K562 (cell line): Measurements from ENCODE around the gene PRDM10. TPM values are rescaled to one million over a fixed set of nuclear protein-coding genes. Genes with fewer than 3 reads are reported as not detected.

Experiments used
- ATAC-seq: fragments of 200-7000 bp; cut with Tn5 transposase; 3 replicates; pipeline ENCODE4 v1.9.1; 2020; ENCODE audit warnings: moderate library complexity
- BruUV-seq: library from RNA; stranded (reverse); fragments of 400-500 nt; replicated peaks from 2 replicates; lab custom pipeline; 2021; lab: Mats Ljungman, UMichigan
- CTCF ChIA-PET: fragments of 300-600 bp; formaldehyde crosslinking; extraction: SDS; loops from one replicate; lab custom pipeline; 2021; ENCODE audit warnings: low intra/inter-chr PET ratio; lab: Yijun Ruan, JAX
- POLR2A ChIA-PET: fragments of 300-600, 350-650 bp; sonication (Branson Sonifier 250); formaldehyde crosslinking; extraction: SDS; loops from one replicate; lab custom pipeline; 2021; ENCODE audit warnings: antibody characterized with exemption, inconsistent platforms; lab: Yijun Ruan, JAX
- DNase-seq, 4 experiments: peaks; one replicate each; pipeline versions ENCODE4 v3.0.0 to v3.0.0-alpha.2; 2011 to 2018; ENCODE audit warnings: low spot score in 3 of 4, mixed read lengths in 3 of 4; ENCODE audit errors: extremely low read depth in 1 of 4
- FAIRE-seq: peaks from 2 replicates; lab custom pipeline; 2011; peaks lifted over from hg19 to GRCh38; lab: Jason Lieb, UNC
- H2AFZ ChIP-seq: 2 replicates; pipeline ENCODE4 v1.6.0; 2011; ENCODE audit warnings: low read depth, low read length, control low read depth, inconsistent platforms
- H3K27ac ChIP-seq: fragments of 200-600 bp; 3 replicates; pipeline ENCODE4 v1.8.0; 2011; ENCODE audit warnings: low read depth, mild to moderate bottlenecking, control low read depth, inconsistent platforms, low read length, moderate library complexity, mixed read lengths; ENCODE audit errors: extremely low read depth
- H3K27me3 ChIP-seq, 2 experiments: fragments of 300-600 bp in 1 of 2; 2 replicates in 1 of 2; 3 replicates in 1 of 2; pipeline versions ENCODE4 v1.6.0 to v1.8.0; 2011; ENCODE audit warnings: inconsistent platforms in 2 of 2, low read length in 2 of 2, mild to moderate bottlenecking in 1 of 2, mixed read lengths in 1 of 2, moderate library complexity in 1 of 2; ENCODE audit not compliant: control insufficient read depth in 2 of 2, insufficient read depth in 2 of 2
- H3K36me3 ChIP-seq: fragments of 300-600 bp; 3 replicates; pipeline ENCODE4 v1.8.0; 2011; ENCODE audit warnings: mild to moderate bottlenecking, low read length, inconsistent platforms; ENCODE audit not compliant: control insufficient read depth, insufficient read depth
- H3K4me1 ChIP-seq, 2 experiments: fragments of 200-600 bp in 1 of 2; replicated peaks in 1 of 2; 2 replicates in 1 of 2; 3 replicates in 1 of 2; pipeline versions ENCODE4 v1.5.1 to v1.8.0; 2011; ENCODE audit warnings: inconsistent platforms in 2 of 2, low read length in 2 of 2, mild to moderate bottlenecking in 1 of 2, mixed read lengths in 1 of 2, moderate library complexity in 1 of 2; ENCODE audit not compliant: control insufficient read depth in 2 of 2, insufficient read depth in 2 of 2
- H3K4me2 ChIP-seq: 2 replicates; pipeline ENCODE4 v1.6.1; 2011; ENCODE audit warnings: low read length, control low read depth, inconsistent platforms, mixed read lengths; ENCODE audit not compliant: insufficient read depth
- H3K4me3 ChIP-seq: fragments of 200-600 bp; sonication (generic), shearing (Covaris generic); 2 replicates; pipeline ENCODE4 v1.5.1; 2016; ENCODE audit warnings: control low read depth, inconsistent platforms
- H3K79me2 ChIP-seq: fragments of 200-600 bp; 3 replicates; pipeline ENCODE4 v1.8.0; 2011; ENCODE audit warnings: low read length, inconsistent platforms; ENCODE audit not compliant: control insufficient read depth, insufficient read depth
- H3K9ac ChIP-seq, 2 experiments: 2 replicates each; pipeline versions ENCODE4 v1.6.0 to v1.6.1; 2011; ENCODE audit warnings: low read depth in 2 of 2, low read length in 2 of 2, control low read depth in 1 of 2, inconsistent platforms in 1 of 2, mild to moderate bottlenecking in 1 of 2, mixed read lengths in 1 of 2; ENCODE audit not compliant: insufficient read depth in 1 of 2
- H3K9me1 ChIP-seq: one replicate; pipeline ENCODE4 v1.6.0; 2011; ENCODE audit warnings: inconsistent platforms, mild to moderate bottlenecking, low read length, moderate library complexity; ENCODE audit not compliant: control insufficient read depth, insufficient read depth
- H3K9me3 ChIP-seq: replicated peaks from 2 replicates; pipeline ENCODE4 v1.5.1; 2011; ENCODE audit warnings: low read depth, low read length, inconsistent platforms; ENCODE audit not compliant: control insufficient read depth, insufficient read depth
- H4K20me1 ChIP-seq: replicated peaks from 2 replicates; pipeline ENCODE4 v1.6.1; 2011; ENCODE audit warnings: low read length, inconsistent platforms, mixed read lengths; ENCODE audit not compliant: control insufficient read depth, insufficient read depth
- ERF ChIP-seq: fragments of 450-650 bp; formaldehyde crosslinking; IDR thresholded peaks from 2 replicates; pipeline ENCODE4 v1.4.0; 2020; ENCODE audit warnings: mild to moderate bottlenecking, mixed read lengths
- FOS ChIP-seq: IDR thresholded peaks from 3 replicates; pipeline ENCODE4 v1.6.1; 2011; ENCODE audit not compliant: insufficient read length; ENCODE audit errors: extremely low read depth
- FOXJ2 ChIP-seq: fragments of 200-800 bp; sonication (Bioruptor generic); IDR thresholded peaks from 2 replicates; pipeline ENCODE4 v1.6.1; 2016; ENCODE audit warnings: missing genetic modification characterization, missing compliant biosample characterization
- KLF10 ChIP-seq: fragments of 250-450 bp; sonication (Bioruptor Pico); IDR thresholded peaks from 2 replicates; pipeline ENCODE4 v1.6.1; 2021; ENCODE audit warnings: matching md5 sums
- L3MBTL2 ChIP-seq: fragments of 450-650 bp; IDR thresholded peaks from 2 replicates; pipeline ENCODE4 v1.6.1; 2016; ENCODE audit warnings: mild to moderate bottlenecking, moderate library complexity
- MEIS2 ChIP-seq: fragments of 450-650 bp; IDR thresholded peaks from 2 replicates; pipeline ENCODE4 v1.6.1; 2014; ENCODE audit warnings: mild to moderate bottlenecking; ENCODE audit not compliant: partially characterized antibody
- PHF21A ChIP-seq: fragments of 450-650 bp; IDR thresholded peaks from 2 replicates; pipeline ENCODE4 v1.6.1; 2017; ENCODE audit warnings: low read depth, borderline replicate concordance
- RBM14 ChIP-seq: fragments of 200-400 bp; formaldehyde crosslinking; IDR thresholded peaks from 2 replicates; pipeline ENCODE4 v1.6.1; 2018; ENCODE audit warnings: low read depth, mild to moderate bottlenecking, low read length, moderate library complexity, borderline replicate concordance; ENCODE audit not compliant: insufficient read depth
- TRIM24 ChIP-seq, 2 experiments: fragments of 450-650 bp; IDR thresholded peaks; 2 replicates each; pipeline ENCODE4 v1.6.1; 2016
- ZNF12 ChIP-seq: sonication (generic); formaldehyde crosslinking; IDR thresholded peaks from 2 replicates; pipeline ENCODE4 v1.4.0; 2020; ENCODE audit warnings: mild to moderate bottlenecking, missing genetic modification reagents
- ZNF124 ChIP-seq: sonication (generic); formaldehyde crosslinking; IDR thresholded peaks from 2 replicates; pipeline ENCODE4 v1.8.1; 2022; ENCODE audit warnings: missing genetic modification reagents
- ZNF316 ChIP-seq: fragments of 450-650 bp; IDR thresholded peaks from 2 replicates; pipeline ENCODE4 v1.6.1; 2016
- ZNF780A ChIP-seq: fragments of 250-450 bp; sonication (Bioruptor Pico); IDR thresholded peaks from 2 replicates; pipeline ENCODE4 v1.5.0; 2021; ENCODE audit warnings: mild to moderate bottlenecking
- WGBS: fragments of 100-300 bp; shearing (Covaris generic); methylation state at CpG from one replicate; pipeline ENCODE4 v1.1.6; 2016; ENCODE audit warnings: low coverage, mixed read lengths; ENCODE audit not compliant: insufficient coverage; ENCODE audit errors: missing lambda C conversion rate; 5-methylcytosine and 5-hydroxymethylcytosine counted together
- in situ Hi-C: fragments of 300-500 bp; cut with MboI; formaldehyde crosslinking; loops from 4 replicates; pipeline ENCODE4 v1.15.0; 2018; ENCODE audit warnings: inconsistent platforms, mixed read lengths
- intact Hi-C: fragments of 100-400 bp; cut with micrococcal nuclease; formaldehyde crosslinking; loops from 2 replicates; pipeline ENCODE4 v1.14.2; 2022
- polyA plus RNA-seq, 8 experiments: library from polyadenylated mRNA; depleted of rRNA in 4 of 8; stranded (reverse) in 5 of 8; unstranded in 3 of 8; fragments of >200 nt; fragmentation: Nextera tagmentation in 2 of 8; fragmentation: Illumina TruSeq in 1 of 8; extraction: Ambion mirVana in 2 of 8; extraction: Trizol in 1 of 8; gene quantifications; 2 replicates each; pipeline versions ENCODE4 v1.2.1 to v1.2.3, GENCODE V29; 2011 to 2014; ENCODE audit warnings: inconsistent platforms in 1 of 8, missing spikeins in 1 of 8
- total RNA-seq, 7 experiments: library from RNA; depleted of rRNA in 6 of 7; stranded (reverse); fragments of >200 nt in 6 of 7; fragmentation: Illumina TruSeq in 2 of 7; extraction: Trizol in 2 of 7; gene quantifications; 2 replicates each; pipeline versions ENCODE4 v1.2.1 to v1.2.3, GENCODE V29; 2011 to 2021; ENCODE audit warnings: low replicate concordance in 1 of 7
- TF ChIP-seq, protein P1 (sequence below): fragments of 250-450 bp; sonication (Bioruptor Pico); IDR thresholded peaks from 2 replicates; pipeline ENCODE4 v1.8.0; 2021; ENCODE audit warnings: moderate library complexity, mild to moderate bottlenecking, inconsistent platforms
- TF ChIP-seq, protein P2 (sequence below), 3 experiments: IDR thresholded peaks in 2 of 3; conservative IDR thresholded peaks in 1 of 3; 2 replicates each; pipeline ENCODE4 v1.5.1; 2011 to 2012; ENCODE audit warnings: low read length in 3 of 3, mild to moderate bottlenecking in 3 of 3, control low read depth in 2 of 3, improper control_type of control experiment in 1 of 3, inconsistent platforms in 1 of 3, low read depth in 1 of 3, mixed read lengths in 1 of 3, moderate library complexity in 1 of 3; ENCODE audit not compliant: insufficient read depth in 2 of 3
- TF ChIP-seq, protein P3 (sequence below): fragments of 450-650 bp; IDR thresholded peaks from 2 replicates; pipeline ENCODE4 v1.6.1; 2016; ENCODE audit warnings: antibody characterized with exemption
- TF ChIP-seq, protein P4 (sequence below): sonication (generic); formaldehyde crosslinking; IDR thresholded peaks from 2 replicates; pipeline ENCODE4 v1.8.0; 2022; ENCODE audit warnings: missing genetic modification reagents, mild to moderate bottlenecking, moderate library complexity, borderline replicate concordance

Gene PRDM10
- total and polyA plus RNA-seq, 9 of the 15 experiments (the other 6 are each of a cell fraction or from before 2014, with no cell fraction given), result 0.89 to 9.3 (median 4.5) TPM

DNA sequence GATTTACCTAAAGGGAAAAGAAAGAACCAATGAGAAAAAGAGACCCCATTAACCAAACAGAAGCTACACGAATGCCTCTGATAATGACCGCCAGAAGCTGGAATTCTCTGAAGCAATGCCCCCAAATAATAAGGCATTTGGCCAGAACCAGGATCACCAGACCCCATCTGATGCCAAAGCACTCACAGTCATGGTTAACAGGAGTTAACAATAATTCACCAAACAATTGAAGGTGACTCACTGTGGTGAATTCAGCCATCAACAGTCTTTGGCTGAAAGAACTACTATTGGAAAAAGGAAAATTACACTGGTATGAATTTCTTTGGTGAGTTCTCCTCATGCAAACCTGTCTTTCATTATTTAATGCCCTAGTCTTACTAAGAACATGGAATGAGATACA lies 85.4 kb downstream of the PRDM10 start:
- ATAC-seq, result no peak
- CTCF ChIA-PET, result no interaction called here
- no TSS peak for BruUV-seq
- 47% methylated on average over 2 of the region's 2 CpGs for WGBS
- peaks cover 22% of the 10 kb centered on the region; the same call in 1 of the 3 replicates for H3K36me3 ChIP-seq
- H2AFZ ChIP-seq, result no peak overlapping the region
- no peak for FAIRE-seq
- H4K20me1 ChIP-seq, result no peaks in the 10 kb centered on the region
- H3K9me3 ChIP-seq, result no peaks in the 10 kb centered on the region
- POLR2A ChIA-PET, result no interaction called here
- no peak overlapping the region for H3K27ac ChIP-seq
- H3K4me3 ChIP-seq, result no peak overlapping the region
- H3K9ac ChIP-seq, result no peak overlapping the region
- no peaks in the 10 kb centered on the region for H3K4me1 ChIP-seq
- no peak overlapping the region for H3K4me2 ChIP-seq
- in situ Hi-C loops (no loop called here), intact Hi-C loops (no loop called here)
- TF ChIP-seq, protein P1, sequence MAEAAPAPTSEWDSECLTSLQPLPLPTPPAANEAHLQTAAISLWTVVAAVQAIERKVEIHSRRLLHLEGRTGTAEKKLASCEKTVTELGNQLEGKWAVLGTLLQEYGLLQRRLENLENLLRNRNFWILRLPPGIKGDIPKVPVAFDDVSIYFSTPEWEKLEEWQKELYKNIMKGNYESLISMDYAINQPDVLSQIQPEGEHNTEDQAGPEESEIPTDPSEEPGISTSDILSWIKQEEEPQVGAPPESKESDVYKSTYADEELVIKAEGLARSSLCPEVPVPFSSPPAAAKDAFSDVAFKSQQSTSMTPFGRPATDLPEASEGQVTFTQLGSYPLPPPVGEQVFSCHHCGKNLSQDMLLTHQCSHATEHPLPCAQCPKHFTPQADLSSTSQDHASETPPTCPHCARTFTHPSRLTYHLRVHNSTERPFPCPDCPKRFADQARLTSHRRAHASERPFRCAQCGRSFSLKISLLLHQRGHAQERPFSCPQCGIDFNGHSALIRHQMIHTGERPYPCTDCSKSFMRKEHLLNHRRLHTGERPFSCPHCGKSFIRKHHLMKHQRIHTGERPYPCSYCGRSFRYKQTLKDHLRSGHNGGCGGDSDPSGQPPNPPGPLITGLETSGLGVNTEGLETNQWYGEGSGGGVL (CRISPR knock-in tag), result no peak
- no peak for TF ChIP-seq PHF21A
- no peak for TF ChIP-seq ZNF124 (CRISPR knock-in tag)
- no peak for TF ChIP-seq ZNF12 (CRISPR knock-in tag)
- TF ChIP-seq ZNF780A, result no peak
- TF ChIP-seq ERF (CRISPR knock-in tag), result no peak
- TF ChIP-seq FOXJ2 (tag), result no peak
- TF ChIP-seq TRIM24 (IDR thresholded peaks at IDR 0.05), result no peak
- no peak for TF ChIP-seq L3MBTL2
- TF ChIP-seq, protein P2, sequence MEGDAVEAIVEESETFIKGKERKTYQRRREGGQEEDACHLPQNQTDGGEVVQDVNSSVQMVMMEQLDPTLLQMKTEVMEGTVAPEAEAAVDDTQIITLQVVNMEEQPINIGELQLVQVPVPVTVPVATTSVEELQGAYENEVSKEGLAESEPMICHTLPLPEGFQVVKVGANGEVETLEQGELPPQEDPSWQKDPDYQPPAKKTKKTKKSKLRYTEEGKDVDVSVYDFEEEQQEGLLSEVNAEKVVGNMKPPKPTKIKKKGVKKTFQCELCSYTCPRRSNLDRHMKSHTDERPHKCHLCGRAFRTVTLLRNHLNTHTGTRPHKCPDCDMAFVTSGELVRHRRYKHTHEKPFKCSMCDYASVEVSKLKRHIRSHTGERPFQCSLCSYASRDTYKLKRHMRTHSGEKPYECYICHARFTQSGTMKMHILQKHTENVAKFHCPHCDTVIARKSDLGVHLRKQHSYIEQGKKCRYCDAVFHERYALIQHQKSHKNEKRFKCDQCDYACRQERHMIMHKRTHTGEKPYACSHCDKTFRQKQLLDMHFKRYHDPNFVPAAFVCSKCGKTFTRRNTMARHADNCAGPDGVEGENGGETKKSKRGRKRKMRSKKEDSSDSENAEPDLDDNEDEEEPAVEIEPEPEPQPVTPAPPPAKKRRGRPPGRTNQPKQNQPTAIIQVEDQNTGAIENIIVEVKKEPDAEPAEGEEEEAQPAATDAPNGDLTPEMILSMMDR (IDR thresholded peaks at IDR 0.05 in 2 of 3, conservative IDR thresholded peaks at IDR 0.05 in 1 of 3; ENCODE audit: insufficient read depth in 2 of 3, low read depth in 1 of 3, low read length in 3 of 3), result no peak
- TF ChIP-seq, protein P3, sequence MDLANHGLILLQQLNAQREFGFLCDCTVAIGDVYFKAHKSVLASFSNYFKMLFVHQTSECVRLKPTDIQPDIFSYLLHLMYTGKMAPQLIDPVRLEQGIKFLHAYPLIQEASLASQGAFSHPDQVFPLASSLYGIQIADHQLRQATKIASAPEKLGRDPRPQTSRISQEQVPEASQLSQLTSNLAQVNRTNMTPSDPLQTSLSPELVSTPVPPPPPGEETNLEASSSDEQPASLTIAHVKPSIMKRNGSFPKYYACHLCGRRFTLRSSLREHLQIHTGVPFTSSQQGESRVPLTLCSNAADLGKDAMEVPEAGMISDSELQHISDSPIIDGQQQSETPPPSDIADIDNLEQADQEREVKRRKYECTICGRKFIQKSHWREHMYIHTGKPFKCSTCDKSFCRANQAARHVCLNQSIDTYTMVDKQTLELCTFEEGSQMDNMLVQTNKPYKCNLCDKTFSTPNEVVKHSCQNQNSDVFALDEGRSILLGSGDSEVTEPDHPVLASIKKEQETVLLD, result no peak
- no peak for TF ChIP-seq MEIS2
- no peak for TF ChIP-seq RBM14
- no peak for TF ChIP-seq FOS
- TF ChIP-seq, protein P4, sequence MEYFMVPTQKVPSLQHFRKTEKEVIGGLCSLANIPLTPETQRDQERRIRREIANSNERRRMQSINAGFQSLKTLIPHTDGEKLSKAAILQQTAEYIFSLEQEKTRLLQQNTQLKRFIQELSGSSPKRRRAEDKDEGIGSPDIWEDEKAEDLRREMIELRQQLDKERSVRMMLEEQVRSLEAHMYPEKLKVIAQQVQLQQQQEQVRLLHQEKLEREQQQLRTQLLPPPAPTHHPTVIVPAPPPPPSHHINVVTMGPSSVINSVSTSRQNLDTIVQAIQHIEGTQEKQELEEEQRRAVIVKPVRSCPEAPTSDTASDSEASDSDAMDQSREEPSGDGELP (CRISPR knock-in tag), result no peak
- TF ChIP-seq KLF10 (CRISPR knock-in tag), result no peak
- no peak for TF ChIP-seq ZNF316
- H3K27me3 ChIP-seq, result no peaks in the 10 kb centered on the region
- H3K79me2 ChIP-seq, result no peaks in the 10 kb centered on the region
- no peak for DNase-seq
- no peaks in the 10 kb centered on the region for H3K9me1 ChIP-seq
